Kidney epithelial cell (primary cell): ENCODE measurements around the gene SYNDIG1. TPM values are rescaled to one million over a fixed set of nuclear protein-coding genes. Genes with fewer than 3 reads are reported as not detected.

Experiments
- DNase-seq: peaks from one replicate; pipeline ENCODE4 v3.0.0-alpha.2; 2010; ENCODE audit warnings: low read depth
- H3K27me3 ChIP-seq: 2 replicates; pipeline ENCODE4 v1.6.0; 2011; ENCODE audit warnings: low read length; ENCODE audit not compliant: control insufficient read depth, insufficient read depth
- H3K36me3 ChIP-seq: 2 replicates; pipeline ENCODE4 v1.5.1; 2011; ENCODE audit warnings: low read length; ENCODE audit not compliant: control insufficient read depth, insufficient read depth
- H3K4me3 ChIP-seq: 2 replicates; pipeline ENCODE4 v1.5.1; 2011; ENCODE audit warnings: low read depth, mild to moderate bottlenecking, control low read depth, low read length
- total RNA-seq: library from RNA; depleted of rRNA; stranded (reverse); fragments of >200 nt; gene quantifications from 2 replicates; pipeline ENCODE4 v1.2.3, GENCODE V29; 2015
- TF ChIP-seq, protein P1 (sequence below): IDR thresholded peaks from 2 replicates; pipeline ENCODE4 v1.5.1; 2011; ENCODE audit warnings: mild to moderate bottlenecking, moderate library complexity, low read length, control low read depth, inconsistent platforms; ENCODE audit not compliant: insufficient read depth, poor library complexity, severe bottlenecking

Gene SYNDIG1
- total RNA-seq, 1 donor from 2014 or later = 0.67 TPM

DNA sequence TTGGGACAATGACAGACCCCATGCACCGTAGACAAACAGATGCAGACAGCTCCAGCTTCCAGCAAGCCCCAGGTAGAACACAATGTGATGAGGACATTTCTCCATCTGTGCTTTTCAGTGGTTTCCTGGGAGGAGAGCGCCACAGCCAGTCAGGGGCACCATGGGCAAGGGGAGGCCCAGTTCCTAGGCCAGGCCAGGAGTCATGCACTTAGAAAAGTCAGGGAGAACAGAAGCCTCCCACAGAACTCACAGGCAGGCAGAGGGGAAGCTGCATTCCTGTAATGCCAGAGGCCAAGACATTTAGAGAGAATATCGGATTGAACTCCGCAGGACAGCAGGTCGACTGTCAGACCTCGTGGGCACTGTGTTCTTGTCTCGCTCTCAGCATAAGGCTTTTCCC is 9.2 kb downstream of the SYNDIG1 start:
- Histone ChIP-seq H3K27me3 (no peaks in the 10 kb centered on the region), H3K4me3 (no peak overlapping the region), H3K36me3 (no peaks in the 10 kb centered on the region)
- DNase-seq = no peak
- TF ChIP-seq, protein P1, sequence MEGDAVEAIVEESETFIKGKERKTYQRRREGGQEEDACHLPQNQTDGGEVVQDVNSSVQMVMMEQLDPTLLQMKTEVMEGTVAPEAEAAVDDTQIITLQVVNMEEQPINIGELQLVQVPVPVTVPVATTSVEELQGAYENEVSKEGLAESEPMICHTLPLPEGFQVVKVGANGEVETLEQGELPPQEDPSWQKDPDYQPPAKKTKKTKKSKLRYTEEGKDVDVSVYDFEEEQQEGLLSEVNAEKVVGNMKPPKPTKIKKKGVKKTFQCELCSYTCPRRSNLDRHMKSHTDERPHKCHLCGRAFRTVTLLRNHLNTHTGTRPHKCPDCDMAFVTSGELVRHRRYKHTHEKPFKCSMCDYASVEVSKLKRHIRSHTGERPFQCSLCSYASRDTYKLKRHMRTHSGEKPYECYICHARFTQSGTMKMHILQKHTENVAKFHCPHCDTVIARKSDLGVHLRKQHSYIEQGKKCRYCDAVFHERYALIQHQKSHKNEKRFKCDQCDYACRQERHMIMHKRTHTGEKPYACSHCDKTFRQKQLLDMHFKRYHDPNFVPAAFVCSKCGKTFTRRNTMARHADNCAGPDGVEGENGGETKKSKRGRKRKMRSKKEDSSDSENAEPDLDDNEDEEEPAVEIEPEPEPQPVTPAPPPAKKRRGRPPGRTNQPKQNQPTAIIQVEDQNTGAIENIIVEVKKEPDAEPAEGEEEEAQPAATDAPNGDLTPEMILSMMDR = no peak

DNA sequence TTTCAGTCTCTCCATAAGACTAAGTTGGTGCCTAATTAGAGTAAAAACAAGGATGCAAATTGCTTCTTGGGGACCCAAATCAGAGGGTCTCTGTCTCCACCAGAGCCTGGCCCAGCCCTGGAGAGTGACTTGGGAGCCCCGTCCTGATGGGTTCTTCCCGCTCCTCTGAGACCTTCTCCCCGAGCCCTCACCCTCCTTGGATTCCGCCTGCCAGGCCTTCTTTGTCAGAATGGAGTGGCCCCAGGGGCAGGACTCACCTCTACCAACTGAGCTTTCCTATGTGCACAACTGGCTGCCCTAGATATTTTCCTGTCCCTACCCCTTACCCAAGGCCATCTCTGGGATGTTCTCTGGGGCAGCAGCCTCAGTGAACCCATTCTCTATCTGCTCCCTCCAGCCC is 9.7 kb downstream of the SYNDIG1 start:
- DNase-seq = no peak
- Histone ChIP-seq H3K4me3 (no peak overlapping the region), H3K36me3 (no peaks in the 10 kb centered on the region), H3K27me3 (no peaks in the 10 kb centered on the region)
- TF ChIP-seq, protein P1 = no peak

DNA sequence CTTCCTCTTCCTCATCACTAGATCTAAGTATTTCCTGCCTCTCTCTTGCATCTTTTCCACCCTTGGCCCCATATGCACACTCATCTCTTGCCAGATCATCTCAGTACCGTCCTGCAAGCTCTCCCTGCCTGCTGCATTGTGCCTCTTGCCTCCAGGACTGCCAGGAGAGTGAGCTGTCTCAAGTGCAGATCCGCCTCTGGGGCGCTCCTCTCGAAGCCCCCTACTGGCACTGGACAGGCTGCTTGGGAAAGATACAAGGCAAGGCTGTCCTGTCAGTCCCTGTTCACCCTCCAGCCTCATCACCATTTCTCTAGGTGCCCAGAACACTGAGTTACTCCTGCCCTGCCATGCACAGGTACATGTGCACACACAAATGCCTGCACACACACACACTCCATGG is 10.2 kb downstream of the SYNDIG1 start:
- no peaks in the 10 kb centered on the region for H3K36me3 ChIP-seq
- no peaks in the 10 kb centered on the region for H3K27me3 ChIP-seq
- TF ChIP-seq, protein P1 = no peak
- DNase-seq = no peak
- no peak overlapping the region for H3K4me3 ChIP-seq

DNA sequence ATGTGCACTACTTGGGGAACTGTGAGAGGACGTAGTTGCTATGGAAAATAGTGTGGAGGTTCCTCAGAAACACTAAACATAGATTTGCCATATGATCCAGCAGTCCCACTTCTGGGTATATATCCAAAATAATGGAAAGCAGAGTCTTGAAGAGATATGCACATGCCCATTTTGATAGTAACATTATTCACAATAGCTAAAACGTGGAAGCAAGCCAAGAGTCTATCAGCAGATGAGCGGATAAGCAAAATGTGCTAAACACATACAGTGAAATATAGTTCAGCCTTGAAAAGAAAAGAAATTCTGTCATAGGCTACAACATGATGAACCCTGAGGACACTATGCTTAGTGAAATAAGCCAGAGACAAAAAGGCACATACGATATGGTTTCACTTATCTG is 11.1 kb downstream of the SYNDIG1 start:
- no peaks in the 10 kb centered on the region for H3K27me3 ChIP-seq
- TF ChIP-seq, protein P1 = no peak
- no peak overlapping the region for H3K4me3 ChIP-seq
- DNase-seq = no peak
- H3K36me3 ChIP-seq = no peaks in the 10 kb centered on the region

DNA sequence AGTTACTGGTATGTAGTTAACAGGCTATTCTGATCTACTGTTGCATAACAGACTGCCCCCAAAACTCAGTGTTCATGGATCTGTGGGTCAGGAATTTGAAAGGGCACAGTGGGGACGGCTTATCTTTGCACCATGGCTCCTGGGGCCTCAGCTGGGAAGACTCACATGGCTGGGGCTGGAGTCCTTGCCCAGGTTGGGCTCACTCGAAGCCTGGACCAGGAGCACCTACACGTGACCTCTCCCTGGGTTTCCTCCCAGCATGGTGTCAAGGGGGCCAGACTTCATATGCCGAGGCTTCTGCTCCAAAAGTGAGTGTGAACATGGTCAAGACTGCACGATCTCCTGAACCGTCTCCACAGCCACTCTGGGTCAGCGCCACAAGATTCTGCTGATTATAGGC is 11.7 kb downstream of the SYNDIG1 start:
- Histone ChIP-seq H3K27me3 (no peaks in the 10 kb centered on the region), H3K4me3 (no peak overlapping the region), H3K36me3 (no peaks in the 10 kb centered on the region)
- TF ChIP-seq, protein P1 = no peak
- DNase-seq = no peak

DNA sequence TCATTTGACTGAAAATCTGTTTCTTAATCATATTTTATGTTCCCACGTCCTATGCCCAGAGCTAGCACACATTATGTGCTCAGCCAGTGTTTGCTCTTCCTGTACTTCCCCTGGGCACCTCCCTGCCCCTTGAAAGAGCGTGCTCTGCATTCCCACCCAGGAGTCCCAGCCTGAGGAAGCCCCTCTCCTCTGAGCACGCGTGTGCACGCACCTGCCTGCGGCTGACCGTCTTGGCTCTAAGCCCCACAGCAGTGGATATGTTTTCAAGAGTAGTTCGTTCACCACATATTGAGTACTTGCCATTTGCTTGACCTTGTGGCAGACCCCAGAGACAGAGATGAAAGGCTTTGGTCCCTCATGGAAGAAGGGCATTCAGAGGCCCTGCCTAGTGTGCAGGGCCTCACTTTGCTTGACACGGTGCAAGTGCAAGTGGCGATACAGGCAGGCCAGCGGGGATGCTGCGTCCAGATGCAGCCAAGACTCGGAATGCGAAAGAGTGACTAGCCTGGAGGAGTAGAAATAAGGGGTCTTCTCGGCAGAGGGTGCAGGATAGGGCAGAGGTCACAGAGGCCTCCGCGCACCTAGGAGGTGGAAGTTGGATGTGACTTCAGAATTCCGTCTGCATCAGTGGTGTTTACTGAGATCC is 14.1 kb downstream of the SYNDIG1 start:
- no peak for DNase-seq
- Histone ChIP-seq H3K36me3 (no peaks in the 10 kb centered on the region), H3K4me3 (no peak overlapping the region), H3K27me3 (no peaks in the 10 kb centered on the region)
- TF ChIP-seq, protein P1 = no peak
